GM20000 (cell line): ENCODE measurements around the gene KDM5A.

Experiments used
- DNase-seq: peaks from one replicate; pipeline ENCODE4 v3.0.0; 2012; ENCODE audit warnings: low spot score
- TF ChIP-seq, protein P1 (sequence below): IDR thresholded peaks from 2 replicates; pipeline ENCODE4 v1.5.1; 2012; ENCODE audit warnings: mild to moderate bottlenecking, control low read depth; ENCODE audit errors: extremely low read depth, missing control alignments

The KDM5A gene

DNA sequence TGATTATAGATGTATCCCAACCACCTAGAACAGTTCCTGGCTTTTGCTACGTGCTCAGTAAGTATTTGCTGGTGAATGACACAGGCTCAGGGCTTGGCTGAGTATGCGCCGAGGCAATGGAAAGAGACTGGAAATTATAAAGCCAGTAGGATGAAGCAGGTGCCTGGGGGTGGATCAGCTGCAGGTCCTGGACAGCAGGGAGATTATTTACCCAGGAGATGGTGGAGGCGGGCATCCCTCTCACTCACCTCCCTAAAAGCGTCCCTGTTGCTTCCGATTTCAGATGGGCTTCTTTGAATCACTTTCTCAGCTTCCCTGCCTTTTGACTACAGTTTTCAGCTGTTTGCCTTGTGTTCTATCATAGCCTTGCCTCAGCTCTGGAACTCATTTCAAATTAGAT, 132.9 kb downstream of the KDM5A start:
- DNase-seq = no peak
- TF ChIP-seq, protein P1, sequence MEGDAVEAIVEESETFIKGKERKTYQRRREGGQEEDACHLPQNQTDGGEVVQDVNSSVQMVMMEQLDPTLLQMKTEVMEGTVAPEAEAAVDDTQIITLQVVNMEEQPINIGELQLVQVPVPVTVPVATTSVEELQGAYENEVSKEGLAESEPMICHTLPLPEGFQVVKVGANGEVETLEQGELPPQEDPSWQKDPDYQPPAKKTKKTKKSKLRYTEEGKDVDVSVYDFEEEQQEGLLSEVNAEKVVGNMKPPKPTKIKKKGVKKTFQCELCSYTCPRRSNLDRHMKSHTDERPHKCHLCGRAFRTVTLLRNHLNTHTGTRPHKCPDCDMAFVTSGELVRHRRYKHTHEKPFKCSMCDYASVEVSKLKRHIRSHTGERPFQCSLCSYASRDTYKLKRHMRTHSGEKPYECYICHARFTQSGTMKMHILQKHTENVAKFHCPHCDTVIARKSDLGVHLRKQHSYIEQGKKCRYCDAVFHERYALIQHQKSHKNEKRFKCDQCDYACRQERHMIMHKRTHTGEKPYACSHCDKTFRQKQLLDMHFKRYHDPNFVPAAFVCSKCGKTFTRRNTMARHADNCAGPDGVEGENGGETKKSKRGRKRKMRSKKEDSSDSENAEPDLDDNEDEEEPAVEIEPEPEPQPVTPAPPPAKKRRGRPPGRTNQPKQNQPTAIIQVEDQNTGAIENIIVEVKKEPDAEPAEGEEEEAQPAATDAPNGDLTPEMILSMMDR = no peak

DNA sequence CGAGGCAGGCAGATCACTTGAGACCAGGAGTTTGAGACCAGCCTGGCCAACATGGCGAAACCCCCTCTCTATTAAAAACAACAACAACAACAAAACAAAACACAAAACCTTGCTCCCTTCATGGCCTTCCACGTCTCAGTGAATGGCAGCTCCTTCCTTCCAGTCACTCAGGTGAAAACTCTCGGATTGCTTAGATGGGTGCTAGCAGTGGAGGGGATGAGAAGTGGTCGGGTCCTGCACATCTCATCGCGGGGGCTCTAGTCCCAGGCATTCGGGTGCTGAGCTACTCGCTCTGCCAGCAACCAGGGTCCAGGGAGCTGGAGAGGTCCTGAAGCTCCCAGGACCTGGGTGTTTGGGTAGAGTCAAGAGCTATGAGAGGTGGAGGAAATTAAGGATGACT, 134.2 kb downstream of the KDM5A start:
- no peak for DNase-seq
- TF ChIP-seq, protein P1 = no peak

DNA sequence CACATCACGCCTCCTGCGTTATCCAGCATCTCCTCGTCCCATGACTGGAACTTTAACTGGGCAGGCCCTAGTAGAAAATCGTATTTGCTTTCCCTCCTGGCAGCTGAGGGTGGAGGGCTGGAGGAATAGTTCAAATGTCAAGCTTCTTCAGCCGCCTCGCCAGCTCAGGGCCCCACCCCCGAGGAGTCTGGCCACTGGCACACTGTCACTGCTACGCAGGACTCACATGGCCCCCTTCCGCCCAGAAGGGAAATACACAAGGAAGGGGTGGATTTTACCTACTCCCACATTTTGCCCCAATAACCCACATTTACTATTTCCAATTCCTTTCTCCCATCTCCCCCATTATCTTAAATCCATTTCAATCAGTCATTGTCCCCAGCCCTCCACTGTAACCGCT, 135.1 kb downstream of the KDM5A start:
- TF ChIP-seq, protein P1 = no peak
- DNase-seq = no peak

DNA sequence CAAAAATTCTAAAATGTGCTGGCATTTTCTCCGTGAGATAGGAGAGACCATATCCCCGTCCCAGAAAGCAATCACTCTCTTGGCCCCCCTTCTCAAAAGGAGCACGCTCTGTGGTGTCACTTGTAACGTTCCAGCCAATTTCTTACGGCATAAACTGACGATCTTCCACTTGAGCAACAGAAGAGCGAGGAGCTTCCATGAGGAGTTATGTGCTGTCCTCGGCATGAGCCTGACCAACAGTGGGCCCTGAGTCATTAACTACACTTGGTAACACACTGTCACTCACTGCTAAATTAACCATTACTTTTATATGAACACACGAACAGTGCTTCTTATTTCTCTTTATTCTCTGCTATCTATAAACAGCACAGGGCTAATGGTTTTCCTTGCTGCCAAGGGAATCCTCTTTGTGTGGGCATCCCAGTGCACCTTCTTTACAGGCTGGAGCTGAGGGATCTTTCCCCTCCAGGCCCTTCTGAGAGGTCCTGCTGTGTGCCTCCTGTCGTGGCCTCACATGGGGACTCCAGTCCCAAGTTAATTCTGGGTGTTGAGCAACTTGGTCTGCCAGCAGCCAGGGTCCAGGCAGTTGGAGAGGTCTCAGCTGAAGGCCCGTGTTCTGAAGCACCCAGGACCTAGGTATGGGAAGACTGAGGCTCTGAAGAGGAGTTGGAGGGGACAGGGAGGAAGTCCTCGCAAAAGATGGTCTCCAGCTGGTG, 135.8 kb downstream of the KDM5A start:
- DNase-seq = no peak
- TF ChIP-seq, protein P1 = no peak

DNA sequence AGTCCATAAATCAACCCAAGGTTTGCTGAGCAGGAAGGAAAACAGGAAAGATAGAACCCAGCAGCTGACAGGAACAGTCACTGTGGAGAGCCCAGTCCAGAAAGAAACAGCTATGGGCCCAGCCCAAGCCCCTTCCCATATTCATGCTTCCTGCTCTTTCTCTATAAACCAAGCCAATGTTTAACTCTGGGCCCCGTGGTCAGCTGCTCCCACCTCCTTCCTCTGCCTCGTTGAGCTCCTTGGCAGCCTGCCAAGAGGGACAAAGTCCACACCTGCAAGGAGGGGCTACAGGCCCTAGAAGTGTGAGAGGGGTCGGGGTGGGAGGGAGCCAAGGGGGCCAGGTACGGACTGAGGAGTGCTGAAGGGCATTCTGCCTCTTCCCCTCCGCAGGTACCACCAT, 136.5 kb downstream of the KDM5A start:
- DNase-seq = no peak
- TF ChIP-seq, protein P1 = no peak

DNA sequence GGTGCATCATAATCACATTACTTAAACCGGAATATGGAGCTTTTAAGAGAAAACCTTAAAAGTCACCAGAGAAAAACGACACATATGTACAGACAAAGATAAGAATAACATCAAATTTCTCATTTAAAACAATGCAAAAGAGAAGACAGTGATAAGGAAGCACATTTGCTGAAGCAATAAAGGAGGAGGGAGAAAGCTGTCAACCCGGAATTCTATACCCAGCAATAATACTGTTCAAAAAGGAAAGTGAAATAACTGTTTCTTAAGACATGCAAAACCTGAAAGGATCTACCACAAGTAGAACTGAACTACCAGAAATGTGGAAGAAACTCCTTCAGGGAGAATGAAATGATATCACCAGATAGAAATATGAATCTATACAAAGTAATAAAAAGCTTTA, 141.8 kb downstream of the KDM5A start:
- TF ChIP-seq, protein P1 = no peak
- no peak for DNase-seq

DNA sequence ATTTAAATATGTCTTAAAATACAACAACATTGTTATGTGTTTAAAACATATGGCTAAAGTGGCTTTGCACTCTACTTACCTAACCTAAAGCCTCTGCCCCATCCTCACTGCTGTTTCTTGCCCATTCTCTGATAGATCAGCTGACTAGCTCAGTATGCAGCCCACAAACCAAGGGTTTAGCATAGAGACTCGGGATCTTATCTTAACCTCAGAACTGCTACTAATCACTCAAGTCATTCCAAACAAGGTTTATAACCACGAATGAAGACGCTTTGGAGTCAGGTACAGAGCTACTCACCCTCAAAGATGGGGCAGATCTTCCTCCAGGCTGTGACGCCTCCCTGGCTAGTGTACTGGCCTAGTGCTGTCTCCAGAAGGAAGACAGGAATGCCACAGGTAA, 145.7 kb downstream of the KDM5A start:
- TF ChIP-seq, protein P1 = no peak
- no peak for DNase-seq
